DND-41 (cell line): ENCODE measurements around the gene CEBPB.

Experiments used
- EZH2 ChIP-seq: IDR thresholded peaks from 3 replicates; pipeline ENCODE4 v1.6.1; 2012; ENCODE audit warnings: borderline replicate concordance, low read depth, mild to moderate bottlenecking, moderate library complexity, low read length, inconsistent platforms; ENCODE audit not compliant: severe bottlenecking
- TF ChIP-seq, protein P1 (sequence below): IDR thresholded peaks from 2 replicates; pipeline ENCODE4 v1.5.1; 2012; ENCODE audit warnings: borderline replicate concordance, low read length, moderate library complexity, mild to moderate bottlenecking; ENCODE audit not compliant: poor library complexity, severe bottlenecking; ENCODE audit errors: extremely low read depth

DNA sequence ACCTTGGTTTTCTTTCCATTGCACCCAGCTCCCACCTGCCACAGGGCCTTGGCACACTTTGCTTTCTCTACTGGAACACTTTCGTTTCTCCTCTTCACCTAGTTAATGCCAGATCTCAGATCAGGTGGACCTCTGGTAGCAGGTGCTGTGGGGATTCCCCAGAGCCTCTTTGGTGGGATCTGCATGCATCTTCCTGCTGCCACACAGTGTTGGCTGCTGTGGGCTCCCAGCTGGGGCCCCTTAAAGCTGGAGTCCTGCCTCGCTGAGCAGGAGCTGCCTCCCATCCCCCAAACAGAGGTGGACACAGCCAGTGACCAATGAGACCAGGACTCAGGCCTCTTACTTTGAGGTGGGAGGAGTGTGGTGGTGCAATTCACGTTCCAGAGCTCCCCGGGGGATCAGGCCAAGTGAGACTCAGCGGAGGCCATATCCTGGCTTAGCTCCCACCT, 28.4 kb downstream of the CEBPB start:
- TF ChIP-seq EZH2, result no peak
- TF ChIP-seq, protein P1, sequence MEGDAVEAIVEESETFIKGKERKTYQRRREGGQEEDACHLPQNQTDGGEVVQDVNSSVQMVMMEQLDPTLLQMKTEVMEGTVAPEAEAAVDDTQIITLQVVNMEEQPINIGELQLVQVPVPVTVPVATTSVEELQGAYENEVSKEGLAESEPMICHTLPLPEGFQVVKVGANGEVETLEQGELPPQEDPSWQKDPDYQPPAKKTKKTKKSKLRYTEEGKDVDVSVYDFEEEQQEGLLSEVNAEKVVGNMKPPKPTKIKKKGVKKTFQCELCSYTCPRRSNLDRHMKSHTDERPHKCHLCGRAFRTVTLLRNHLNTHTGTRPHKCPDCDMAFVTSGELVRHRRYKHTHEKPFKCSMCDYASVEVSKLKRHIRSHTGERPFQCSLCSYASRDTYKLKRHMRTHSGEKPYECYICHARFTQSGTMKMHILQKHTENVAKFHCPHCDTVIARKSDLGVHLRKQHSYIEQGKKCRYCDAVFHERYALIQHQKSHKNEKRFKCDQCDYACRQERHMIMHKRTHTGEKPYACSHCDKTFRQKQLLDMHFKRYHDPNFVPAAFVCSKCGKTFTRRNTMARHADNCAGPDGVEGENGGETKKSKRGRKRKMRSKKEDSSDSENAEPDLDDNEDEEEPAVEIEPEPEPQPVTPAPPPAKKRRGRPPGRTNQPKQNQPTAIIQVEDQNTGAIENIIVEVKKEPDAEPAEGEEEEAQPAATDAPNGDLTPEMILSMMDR, result no peak
